Measurements from ENCODE around the gene SAGE1. TPM values are rescaled to one million over a fixed set of nuclear protein-coding genes. Genes with fewer than 3 reads are reported as not detected.

The SAGE1 gene
- total RNA-seq, 2 donors from 2014 or later: not detected

GRCh38 chrX:135944486-135944885 lies 51.0 kb downstream of the SAGE1 start:
- H3K4me3 Mint-ChIP-seq: no peak overlapping the region
- no peaks in the 10 kb centered on the region for H3K36me3 Mint-ChIP-seq (ENCODE audit: low read depth)
- ATAC-seq (replicated peaks): no peak
- peaks cover 4% of the 10 kb centered on the region for H3K9me3 Mint-ChIP-seq
- H3K27me3 Mint-ChIP-seq: no peaks in the 10 kb centered on the region
- H3K4me1 Mint-ChIP-seq: no peaks in the 10 kb centered on the region
- H3K27ac Mint-ChIP-seq: no peak overlapping the region

GRCh38 chrX:135951291-135951690 lies 57.8 kb downstream of the SAGE1 start:
- Mint-ChIP-seq H3K4me1 (no peaks in the 10 kb centered on the region), H3K36me3 (ENCODE audit: low read depth) (no peaks in the 10 kb centered on the region), H3K4me3 (no peak overlapping the region), H3K27ac (no peak overlapping the region), H3K27me3 (no peaks in the 10 kb centered on the region), H3K9me3 (no peaks in the 10 kb centered on the region)
- no peak for ATAC-seq (replicated peaks)

Other genes starting within 250 kb of the SAGE1 start
- not detected for gene CT45A1, start 180.1 kb upstream of the SAGE1 start, total RNA-seq
- not detected for gene CT45A3, start 125.5 kb upstream of the SAGE1 start, total RNA-seq
- not detected for gene CT45A5, start 108.2 kb upstream of the SAGE1 start, total RNA-seq
- gene CT45A6, start 90.9 kb upstream of the SAGE1 start, total RNA-seq: not detected
- gene CT45A2, start 73.7 kb upstream of the SAGE1 start, total RNA-seq: not detected
- gene CT45A7, start 56.4 kb upstream of the SAGE1 start, total RNA-seq: not detected
- not detected for gene CT45A8, start 39.2 kb upstream of the SAGE1 start, total RNA-seq
- gene CT45A9, start 21.9 kb upstream of the SAGE1 start, total RNA-seq: not detected
- not detected for gene CT45A10, start 272 bp upstream of the SAGE1 start, total RNA-seq
- 10 to 100 TPM; 14.6 to 17.7 TPM for gene MMGT1, start 80.3 kb downstream of the SAGE1 start, total RNA-seq
- 10 to 100 TPM in 1 of 2 donors, 1 to 10 TPM in 1; 9.6 to 15.0 TPM for gene SLC9A6, start 91.7 kb downstream of the SAGE1 start, total RNA-seq